ENCODE data around the gene REXO1. TPM values are rescaled to one million over a fixed set of nuclear protein-coding genes. Genes with fewer than 3 reads are reported as not detected.
A peak's percentile ranks its signal among the peaks of the same experiment; 100 is the strongest.

REXO1 gene
- total RNA-seq, 3 donors from 2014 or later (not counting 1 experiment from before 2014, with no cell fraction given) = 90.7 to 91.7 (median 91.5) TPM

- no peak overlapping the region for H3K4me3 Mint-ChIP-seq
- Histone ChIP-seq H3K9me3 (ENCODE audit: control insufficient read depth, insufficient read depth, low read length) (no peaks in the 10 kb centered on the region), H3K4me3 (ENCODE audit: low read length) (no peak overlapping the region), H3K27me3 (ENCODE audit: control insufficient read depth, insufficient read depth, low read length) (no peaks in the 10 kb centered on the region), H3K27ac (ENCODE audit: low read length) (no peak overlapping the region), H3K36me3 (ENCODE audit: control insufficient read depth, insufficient read depth, low read length) (peaks cover 65% of the 10 kb centered on the region), H3K4me1 (ENCODE audit: control insufficient read depth, insufficient read depth, low read length) (peaks cover 9% of the 10 kb centered on the region)
- no peaks in the 10 kb centered on the region for H3K36me3 Mint-ChIP-seq
- H3K27ac Mint-ChIP-seq = no peak overlapping the region
- TF ChIP-seq CTCF (IDR thresholded peaks at IDR 0.05) = no peak
- ATAC-seq = no peak
- peaks cover 4 to 5% of the 10 kb centered on the region in 2 donors for H3K4me1 Mint-ChIP-seq
- no peaks in the 10 kb centered on the region for H3K9me3 Mint-ChIP-seq
- 98% methylated on average over 8 of the region's 8 CpGs for WGBS (ENCODE audit: insufficient coverage)
- no peak for DNase-seq
- intact Hi-C loops (cut with micrococcal nuclease) = loop anchor here (10.0 kb wide), 1 partner anchor 278 kb away; no protein-coding TSS in a partner anchor
- H3K27me3 Mint-ChIP-seq (ENCODE audit: low read depth in 2 of 2) = no peaks in the 10 kb centered on the region
Measured at GRCh38 chr19:1823020-1823419, 25.3 kb downstream of the REXO1 start.

- H3K36me3 ChIP-seq (ENCODE audit: control insufficient read depth, insufficient read depth, low read length) = peaks cover 69% of the 10 kb centered on the region
Measured at GRCh38 chr19:1822210-1822609, 26.1 kb downstream of the REXO1 start.

GRCh38 chr19:1819341-1820255 is 28.7 kb downstream of the REXO1 start:
- no peaks in the 10 kb centered on the region for H3K9me3 Mint-ChIP-seq
- 97% methylated on average over 43 of the region's 43 CpGs for WGBS (ENCODE audit: insufficient coverage)
- TF ChIP-seq CTCF (IDR thresholded peaks at IDR 0.05) = no peak
- no peak overlapping the region for H3K4me3 Mint-ChIP-seq
- H3K4me3 ChIP-seq (ENCODE audit: low read length) = no peak overlapping the region
- H3K27ac ChIP-seq (ENCODE audit: low read length) = no peak overlapping the region
- ATAC-seq (no peak), DNase-seq (no peak)
- H3K36me3 ChIP-seq (ENCODE audit: control insufficient read depth, insufficient read depth, low read length) = peaks cover 74% of the 10 kb centered on the region
- no peaks in the 10 kb centered on the region for H3K27me3 Mint-ChIP-seq (ENCODE audit: low read depth in 2 of 2)
- intact Hi-C loops (cut with micrococcal nuclease) = loop anchor here (10.0 kb wide), 1 partner anchor 275 kb away; no protein-coding TSS in a partner anchor
- no peaks in the 10 kb centered on the region for H3K27me3 ChIP-seq (ENCODE audit: control insufficient read depth, insufficient read depth, low read length)
- no peaks in the 10 kb centered on the region for H3K36me3 Mint-ChIP-seq
- H3K9me3 ChIP-seq (ENCODE audit: control insufficient read depth, insufficient read depth, low read length) = no peaks in the 10 kb centered on the region
- no peaks in the 10 kb centered on the region for H3K4me1 Mint-ChIP-seq
- H3K27ac Mint-ChIP-seq = peak overlapping the region in 1 of 2 donors; percentile 38
- no peaks in the 10 kb centered on the region for H3K4me1 ChIP-seq (ENCODE audit: control insufficient read depth, insufficient read depth, low read length)

More at GRCh38 chr19:1822210-1822609, 26.1 kb downstream of the REXO1 start:
- Mint-ChIP-seq H3K36me3 (no peaks in the 10 kb centered on the region), H3K27ac (no peak overlapping the region), H3K27me3 (ENCODE audit: low read depth in 2 of 2) (no peaks in the 10 kb centered on the region), H3K9me3 (no peaks in the 10 kb centered on the region), H3K4me1 (peaks cover 4 to 5% of the 10 kb centered on the region in 2 donors), H3K4me3 (no peak overlapping the region)
- whole genome bisulfite sequencing (ENCODE audit: insufficient coverage) = 96% methylated on average over 18 of the region's 19 CpGs
- peaks cover 9% of the 10 kb centered on the region for H3K4me1 ChIP-seq (ENCODE audit: control insufficient read depth, insufficient read depth, low read length)
- no peak overlapping the region for H3K4me3 ChIP-seq (ENCODE audit: low read length)
- no peaks in the 10 kb centered on the region for H3K9me3 ChIP-seq (ENCODE audit: control insufficient read depth, insufficient read depth, low read length)
- intact Hi-C loops (cut with micrococcal nuclease) = loop anchor here (10.0 kb wide), 1 partner anchor 277 kb away; no protein-coding TSS in a partner anchor
- no peak for TF ChIP-seq CTCF (IDR thresholded peaks at IDR 0.05)
- ATAC-seq (no peak), DNase-seq (no peak)
- H3K27ac ChIP-seq (ENCODE audit: low read length) = no peak overlapping the region
- H3K27me3 ChIP-seq (ENCODE audit: control insufficient read depth, insufficient read depth, low read length) = no peaks in the 10 kb centered on the region
